Stimulated activated CD8-positive, alpha-beta memory T cell treated with anti-CD3 and anti-CD28 coated beads, Interleukin-7, amount 100 ng/mL, for 1 hour (primary cell): ENCODE measurements around the gene TNFSF11.

Source experiments
- DNase-seq, 2 donors: peaks; one replicate each; pipeline ENCODE4 v3.0.0-alpha.2; 2020; ENCODE audit warnings: low read depth in 2 of 2

TNFSF11 gene

DNA sequence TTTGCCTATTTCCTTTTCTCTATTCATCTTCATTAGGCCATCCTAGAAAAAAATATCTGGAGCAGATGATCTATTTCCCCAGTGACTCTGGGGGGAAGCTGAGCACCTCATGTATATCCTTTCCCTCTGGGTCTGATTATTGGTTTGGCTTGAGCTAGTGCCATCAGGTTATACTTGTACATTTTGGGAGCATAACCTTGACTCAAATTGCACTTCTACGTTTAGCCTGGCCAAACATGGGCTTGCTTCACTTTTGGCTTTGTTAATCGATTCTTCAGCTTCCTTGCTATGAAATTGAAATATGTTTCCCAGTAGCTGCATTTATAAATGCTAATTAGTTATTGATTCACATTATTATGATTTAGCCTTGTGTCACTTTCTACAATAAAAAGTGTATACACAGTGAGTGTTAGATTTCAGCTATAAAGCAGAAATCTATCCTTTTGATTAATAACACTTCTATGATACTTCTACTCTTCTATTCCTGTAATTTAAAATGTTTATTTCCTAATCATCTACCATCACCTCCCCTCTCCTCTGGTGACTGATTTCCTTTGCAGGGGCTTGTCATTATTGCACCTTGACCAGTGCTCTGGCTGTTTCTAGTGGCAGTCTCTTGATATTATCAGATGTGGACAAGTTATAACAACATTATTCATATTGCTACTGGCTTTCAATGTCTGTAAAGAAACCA, 37.3 kb downstream of the TNFSF11 start:
- DNase-seq = no peak

DNA sequence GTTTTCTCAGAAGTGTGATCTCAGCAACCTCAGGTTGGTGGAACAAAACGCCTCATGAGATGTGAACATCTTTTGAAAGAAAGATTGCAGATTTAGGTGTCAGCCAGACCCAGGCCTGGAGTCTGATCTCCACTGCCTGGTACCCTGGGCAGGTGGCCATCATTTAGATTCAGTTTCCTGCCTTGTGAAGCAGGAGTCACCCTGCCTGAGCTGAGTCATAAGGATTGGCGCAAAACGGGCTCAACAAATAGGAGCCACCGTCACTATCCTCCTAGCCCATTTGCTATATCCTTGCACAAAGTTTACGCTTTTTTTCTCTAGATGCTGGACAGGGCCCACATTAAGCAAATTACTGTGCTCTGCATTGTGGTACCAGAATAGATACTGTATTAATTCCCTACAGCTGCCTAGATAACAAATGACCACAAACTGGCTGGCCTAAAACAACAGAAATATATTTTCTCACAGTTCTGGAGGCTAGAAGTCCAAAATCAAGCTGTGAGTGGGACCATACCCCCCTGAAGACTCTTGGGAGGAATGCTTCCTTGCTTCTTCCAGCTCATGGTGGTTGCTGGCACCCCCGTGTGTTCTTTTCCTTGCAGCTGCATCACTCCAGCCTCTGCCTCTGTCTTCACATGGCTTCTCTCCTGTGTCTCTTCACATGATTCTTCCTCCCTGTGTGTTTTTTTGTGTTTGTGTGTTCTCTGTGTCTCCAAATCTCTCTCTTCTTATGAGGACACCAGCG, 38.2 kb downstream of the TNFSF11 start:
- DNase-seq = no peak

DNA sequence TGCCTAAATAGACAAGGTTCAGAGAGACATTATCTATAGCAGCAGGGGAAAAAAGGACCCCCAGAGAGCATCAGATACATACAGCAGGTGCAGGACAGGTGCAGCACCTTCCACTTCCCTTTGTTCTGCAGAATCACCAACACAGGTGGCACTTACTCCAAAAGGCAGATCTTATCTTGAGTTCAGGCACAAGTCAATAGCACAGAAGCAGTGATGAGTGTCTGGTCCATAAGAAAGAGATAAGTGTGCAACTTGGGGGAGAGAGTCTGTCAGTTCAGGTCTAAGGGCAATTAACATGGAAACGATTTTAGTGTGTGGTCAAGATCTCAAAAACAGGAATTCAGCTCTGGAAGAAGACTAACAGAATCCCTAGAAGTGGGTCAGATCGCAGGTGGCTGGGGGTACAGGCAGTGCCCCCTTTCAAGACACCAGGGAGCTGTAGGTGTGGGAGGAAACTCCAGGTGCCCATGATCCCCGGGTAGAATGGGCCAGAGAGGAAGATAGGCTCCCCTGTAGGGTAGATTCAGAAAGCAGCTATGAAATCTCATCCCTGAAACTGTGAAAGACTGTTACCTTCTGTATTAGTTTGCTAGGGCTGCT, 40.6 kb downstream of the TNFSF11 start:
- no peak for DNase-seq

DNA sequence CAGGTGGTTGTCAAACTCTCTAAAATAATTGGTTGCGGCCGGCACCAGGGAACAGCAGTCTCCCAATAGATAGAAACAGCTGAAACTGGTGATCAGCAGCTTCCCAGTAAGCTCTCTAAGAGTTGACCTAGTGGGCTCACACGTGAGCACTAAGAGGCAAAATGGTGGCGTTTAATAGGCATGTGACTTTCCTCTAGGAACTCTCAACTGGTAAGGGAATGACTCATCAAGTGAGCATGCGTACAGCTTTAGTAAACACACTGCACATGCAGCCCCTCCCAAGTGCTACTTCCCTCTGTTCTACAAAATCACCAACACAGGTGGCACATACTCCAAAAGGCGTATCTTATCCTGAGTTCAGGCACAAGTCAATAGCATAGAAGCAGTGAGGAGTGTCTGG, 41.7 kb downstream of the TNFSF11 start:
- no peak for DNase-seq

DNA sequence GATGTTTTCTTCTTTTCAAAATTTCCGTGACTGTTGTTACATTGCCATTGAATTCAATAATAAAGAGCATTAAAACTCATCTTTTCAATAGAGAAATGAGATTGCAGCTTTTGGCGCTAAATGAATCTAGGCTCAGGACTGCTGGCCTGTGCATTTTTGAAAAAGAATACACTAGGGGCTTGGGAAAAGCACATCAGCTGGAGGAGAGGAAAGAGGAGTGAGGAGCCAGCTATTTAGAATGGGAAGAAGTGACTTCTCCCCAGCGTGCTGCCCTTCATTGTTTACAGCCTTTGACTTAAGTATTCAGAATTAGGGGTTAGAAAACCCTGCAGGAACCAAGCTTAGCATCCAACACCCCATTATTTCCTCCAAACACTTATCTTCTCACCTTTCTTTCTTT, 43.3 kb downstream of the TNFSF11 start:
- no peak for DNase-seq

DNA sequence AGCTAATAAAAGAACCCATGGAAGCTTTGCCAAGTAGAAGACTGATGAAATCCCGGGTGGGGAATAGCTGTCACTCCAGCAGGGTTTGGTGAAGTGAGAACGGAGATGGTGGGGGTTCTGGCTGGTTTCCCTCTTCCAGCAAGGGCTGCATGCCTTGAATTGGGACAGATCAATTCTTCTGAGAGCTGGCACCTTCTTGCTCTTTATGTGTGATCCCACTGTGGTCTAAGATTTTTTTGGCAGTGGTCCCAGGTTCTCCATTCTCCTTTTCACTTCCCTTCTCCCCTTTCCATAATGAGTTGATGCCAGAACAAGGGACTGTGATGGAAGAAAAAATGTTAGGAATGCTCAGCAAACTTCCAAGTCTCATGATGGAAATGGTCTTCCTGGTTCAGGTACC, 50.0 kb downstream of the TNFSF11 start:
- no peak for DNase-seq

DNA sequence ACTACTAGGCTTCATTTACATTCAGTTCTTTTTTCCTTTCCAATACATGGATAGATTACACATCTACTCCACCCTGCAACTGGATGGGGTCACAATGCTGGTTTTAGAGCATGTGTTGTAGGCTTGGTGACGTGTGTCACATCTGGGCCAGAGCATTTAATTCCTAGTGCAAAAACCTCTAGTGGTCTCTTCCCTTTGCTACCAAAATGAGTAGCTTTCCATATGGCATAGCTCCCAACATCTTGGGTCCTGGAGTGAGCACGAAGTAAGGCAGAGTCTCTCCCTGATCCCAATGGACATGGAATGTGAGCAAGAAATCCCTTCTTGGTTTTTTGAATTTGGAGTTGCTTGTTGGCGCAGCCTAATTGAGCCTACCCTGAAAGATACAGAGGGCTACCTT, 51.7 kb downstream of the TNFSF11 start:
- no peak for DNase-seq

- no peak for DNase-seq
Measured at GRCh38 chr13:42626176-42626860, 52.4 kb downstream of the TNFSF11 start.

DNA sequence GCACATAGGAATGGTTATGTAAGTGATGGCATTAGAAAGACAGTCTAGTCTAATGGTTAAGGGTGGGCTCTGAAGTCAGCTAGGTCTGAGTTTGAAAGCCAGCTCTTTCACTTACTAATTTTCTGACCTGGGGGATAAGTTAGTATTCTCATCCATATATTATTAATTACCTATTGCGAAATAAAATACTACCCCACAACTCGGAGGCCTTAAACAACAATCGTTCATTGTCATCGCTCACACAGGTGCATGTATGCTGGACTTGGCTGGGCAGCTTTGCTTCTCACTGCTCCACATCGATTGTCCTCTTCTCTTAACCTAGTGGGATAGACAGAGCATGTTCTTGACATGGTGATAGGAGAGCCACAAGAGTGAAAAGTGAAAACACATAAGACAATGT, 54.7 kb downstream of the TNFSF11 start:
- no peak for DNase-seq

- no peak for DNase-seq
Measured at GRCh38 chr13:42631181-42631580, 57.2 kb downstream of the TNFSF11 start.

- no peak for DNase-seq
Measured at GRCh38 chr13:42633495-42633894, 59.5 kb downstream of the TNFSF11 start.

DNA sequence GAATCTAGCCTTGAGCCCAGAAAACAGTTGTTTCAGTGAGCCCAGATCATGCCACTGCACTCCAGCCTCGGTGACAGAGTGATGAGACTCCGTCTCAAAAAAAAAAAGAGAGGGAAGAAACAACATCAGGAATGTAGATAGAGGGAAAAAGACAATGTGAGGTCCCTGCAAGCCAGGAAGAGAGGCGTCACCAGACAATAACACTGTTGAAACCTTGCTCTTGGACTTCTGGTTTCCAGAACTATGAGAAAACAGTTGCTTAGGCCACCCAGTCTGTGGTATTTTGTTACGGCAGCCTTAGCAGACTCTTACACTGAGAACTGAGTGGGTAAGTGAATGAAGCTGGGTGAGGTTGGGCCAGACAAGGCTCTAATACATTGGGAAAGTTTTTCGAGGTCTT, 64.1 kb downstream of the TNFSF11 start:
- no peak for DNase-seq

- DNase-seq = no peak
Measured at GRCh38 chr13:42638886-42639285, 64.9 kb downstream of the TNFSF11 start.

DNA sequence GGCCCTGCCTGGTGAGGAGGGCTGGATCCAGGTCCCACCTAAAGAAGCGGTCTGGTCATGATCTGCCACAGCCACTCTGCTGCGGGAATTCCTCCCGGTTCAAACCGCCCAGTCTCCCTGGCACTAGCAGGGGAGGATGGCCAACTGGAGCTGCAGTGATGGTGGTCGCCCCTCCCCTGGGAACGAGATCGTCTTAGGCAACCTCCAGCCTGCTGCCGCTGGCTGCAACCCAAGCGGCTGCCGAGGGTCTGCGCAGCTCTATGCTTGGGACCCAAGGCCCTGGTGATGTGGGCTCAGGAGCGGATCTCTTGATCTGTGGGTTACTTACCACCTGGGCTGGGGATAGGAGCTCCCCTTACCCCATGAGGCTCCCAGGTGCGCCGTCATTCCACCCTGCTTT, 69.1 kb downstream of the TNFSF11 start:
- no peak for DNase-seq

- DNase-seq = no peak
Measured at GRCh38 chr13:42644841-42645240, 70.9 kb downstream of the TNFSF11 start.

- no peak for DNase-seq
Measured at GRCh38 chr13:42645717-42646116, 71.8 kb downstream of the TNFSF11 start.

- no peak for DNase-seq
Measured at GRCh38 chr13:42649141-42649540, 75.2 kb downstream of the TNFSF11 start.

DNA sequence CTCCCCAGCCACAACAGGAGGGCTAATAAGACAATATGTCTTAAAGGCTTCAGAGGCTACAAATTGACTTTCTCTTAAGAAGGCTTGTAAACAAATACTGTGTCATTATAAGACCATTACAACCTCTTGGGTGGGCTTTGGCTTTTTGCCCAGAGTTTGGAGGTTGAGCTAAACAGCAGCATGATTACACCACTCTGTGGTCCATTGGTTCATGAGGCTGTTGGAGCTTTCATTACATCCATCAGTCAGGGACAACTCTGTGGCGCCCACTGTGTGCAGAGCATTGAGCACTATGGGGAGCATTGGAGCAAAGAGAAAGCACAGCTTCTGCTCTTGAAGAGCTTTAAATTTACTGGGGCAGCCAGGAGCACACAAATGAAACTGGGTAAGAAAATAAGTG, 75.9 kb downstream of the TNFSF11 start:
- DNase-seq = no peak

GRCh38 chr13:42650506-42650905, 76.6 kb downstream of the TNFSF11 start:
- no peak for DNase-seq

- DNase-seq = no peak
Measured at GRCh38 chr13:42651936-42652641, 78.1 kb downstream of the TNFSF11 start.

DNA sequence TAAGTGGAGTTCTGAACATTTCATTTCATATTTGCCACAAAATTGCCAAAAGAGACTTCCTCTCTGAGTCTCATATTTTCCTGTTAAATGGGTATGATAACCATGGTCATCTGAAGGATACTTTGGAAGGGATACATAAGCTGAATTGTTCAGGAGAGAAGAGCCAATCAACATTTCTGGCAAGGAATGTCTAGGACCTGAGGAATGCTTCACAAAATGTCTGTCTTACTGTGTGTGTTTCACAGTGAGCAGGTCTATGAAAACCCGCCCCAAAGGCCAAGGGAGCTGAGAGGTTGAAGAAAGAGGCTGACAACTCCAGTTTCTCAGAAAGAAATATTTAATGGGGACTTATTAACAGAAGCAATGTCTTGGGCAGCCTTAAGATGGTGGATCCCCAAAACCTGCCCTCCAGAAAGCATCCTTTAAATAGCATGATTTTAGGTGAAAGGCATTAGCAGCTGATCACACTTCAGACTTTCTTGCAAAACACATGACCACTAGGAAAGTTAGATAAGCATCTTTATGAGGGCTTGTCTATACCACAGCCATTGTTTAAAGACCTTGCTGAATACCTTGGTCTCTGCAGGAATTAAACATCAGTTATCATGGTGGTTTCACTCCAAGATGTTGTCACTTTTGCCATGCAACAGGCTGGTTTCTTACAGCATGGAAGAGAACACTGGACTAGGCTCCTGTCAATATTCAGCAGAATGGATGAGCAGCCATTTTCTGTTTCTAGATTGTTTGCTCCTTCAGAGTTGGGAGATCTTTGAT, 78.9 kb downstream of the TNFSF11 start:
- DNase-seq = no peak
